SKM-1 (cell line): ENCODE results near the gene AGO3.

Source experiments
- DNase-seq: peaks from one replicate; lab custom pipeline; 2025; ENCODE audit not compliant: unreplicated experiment; lab: John Stamatoyannopoulos, UW

AGO3 gene

DNA sequence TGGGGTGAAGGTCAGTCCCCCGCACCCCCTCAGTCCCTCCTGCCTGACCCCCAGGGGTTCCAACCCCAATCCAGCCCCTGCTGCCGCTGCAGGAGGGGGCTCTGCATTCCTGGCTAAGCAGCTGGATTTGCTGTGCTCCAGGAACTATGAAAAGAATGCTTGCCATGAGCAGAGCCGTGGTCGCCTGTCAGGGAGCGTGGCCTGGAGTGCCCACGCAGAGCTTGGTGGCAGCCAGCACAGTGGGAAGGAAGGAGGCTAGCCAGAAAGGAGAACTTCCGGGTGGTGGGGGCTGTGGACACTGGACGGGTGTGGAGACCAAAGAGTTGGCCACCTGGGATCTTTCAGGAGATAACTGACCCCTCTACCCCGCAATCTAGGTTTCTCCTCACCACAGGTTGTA, 188.6 kb downstream of the AGO3 start:
- DNase-seq, result no peak
